HEK293 (cell line): ENCODE measurements around the gene DLX4.

ENCODE experiments used
- MEIS1 ChIP-seq: sonication (generic); formaldehyde crosslinking; IDR thresholded peaks from 2 replicates; pipeline ENCODE4 v1.8.1; 2022; ENCODE audit warnings: missing genetic modification reagents, mild to moderate bottlenecking, borderline replicate concordance
- ZBTB20 ChIP-seq: fragments of 450-650 bp; formaldehyde crosslinking; IDR thresholded peaks from 2 replicates; pipeline ENCODE4 v1.5.1; 2016; ENCODE audit warnings: missing biosample characterization, missing genetic modification characterization
- ZNF133 ChIP-seq: fragments of 450-650 bp; formaldehyde crosslinking; IDR thresholded peaks from 2 replicates; pipeline ENCODE4 v1.5.1; 2016; ENCODE audit warnings: missing biosample characterization, missing genetic modification characterization
- ZNF138 ChIP-seq: fragments of 450-650 bp; formaldehyde crosslinking; IDR thresholded peaks from 2 replicates; pipeline ENCODE4 v1.5.1; 2016; ENCODE audit warnings: missing biosample characterization, missing genetic modification characterization, borderline replicate concordance
- ZNF274 ChIP-seq, 2 experiments: fragments of 200-500 bp in 1 of 2; fragments of 450-650 bp in 1 of 2; sonication (Bioruptor generic) in 1 of 2; formaldehyde crosslinking in 1 of 2; IDR thresholded peaks; 2 replicates each; pipeline versions ENCODE4 v1.5.1 to v1.6.1; 2014 to 2016; ENCODE audit warnings: borderline replicate concordance in 1 of 2, inconsistent platforms in 1 of 2, low read length in 1 of 2, missing biosample characterization in 1 of 2, missing genetic modification characterization in 1 of 2
- ZNF335 ChIP-seq: fragments of 450-650 bp; formaldehyde crosslinking; conservative IDR thresholded peaks from 2 replicates; pipeline ENCODE4 v1.5.1; 2016; ENCODE audit warnings: missing biosample characterization, missing genetic modification characterization
- ZNF416 ChIP-seq: fragments of 450-650 bp; formaldehyde crosslinking; IDR thresholded peaks from 2 replicates; pipeline ENCODE4 v1.5.1; 2016; ENCODE audit warnings: missing biosample characterization, missing genetic modification characterization
- ZNF624 ChIP-seq: fragments of 450-650 bp; formaldehyde crosslinking; IDR thresholded peaks from 2 replicates; pipeline ENCODE4 v1.5.1; 2017; ENCODE audit warnings: missing biosample characterization, missing genetic modification characterization
- ZNF768 ChIP-seq: fragments of 450-650 bp; formaldehyde crosslinking; IDR thresholded peaks from 2 replicates; pipeline ENCODE4 v1.5.1; 2018; ENCODE audit warnings: missing biosample characterization, mild to moderate bottlenecking, missing genetic modification characterization
- ZSCAN30 ChIP-seq: fragments of 450-650 bp; IDR thresholded peaks from 2 replicates; pipeline ENCODE4 v1.5.1; 2018; ENCODE audit warnings: missing biosample characterization, mild to moderate bottlenecking, missing genetic modification characterization, moderate library complexity
- TF ChIP-seq, protein P1 (sequence below): fragments of 450-650 bp; formaldehyde crosslinking; IDR thresholded peaks from 2 replicates; pipeline ENCODE4 v1.5.1; 2016; ENCODE audit warnings: missing biosample characterization, missing genetic modification characterization
- TF ChIP-seq, protein P2 (sequence below): fragments of 450-650 bp; formaldehyde crosslinking; IDR thresholded peaks from 2 replicates; pipeline ENCODE4 v1.5.1; 2016; ENCODE audit warnings: missing biosample characterization, missing genetic modification characterization, low read depth
- TF ChIP-seq, protein P3 (sequence below): fragments of 450-650 bp; formaldehyde crosslinking; IDR thresholded peaks from 2 replicates; pipeline ENCODE4 v1.5.1; 2016; ENCODE audit warnings: missing biosample characterization, missing genetic modification characterization, borderline replicate concordance
- TF ChIP-seq, protein P4 (sequence below): fragments of 450-650 bp; IDR thresholded peaks from 2 replicates; pipeline ENCODE4 v1.5.1; 2018; ENCODE audit warnings: missing biosample characterization, mild to moderate bottlenecking, missing genetic modification characterization

DNA sequence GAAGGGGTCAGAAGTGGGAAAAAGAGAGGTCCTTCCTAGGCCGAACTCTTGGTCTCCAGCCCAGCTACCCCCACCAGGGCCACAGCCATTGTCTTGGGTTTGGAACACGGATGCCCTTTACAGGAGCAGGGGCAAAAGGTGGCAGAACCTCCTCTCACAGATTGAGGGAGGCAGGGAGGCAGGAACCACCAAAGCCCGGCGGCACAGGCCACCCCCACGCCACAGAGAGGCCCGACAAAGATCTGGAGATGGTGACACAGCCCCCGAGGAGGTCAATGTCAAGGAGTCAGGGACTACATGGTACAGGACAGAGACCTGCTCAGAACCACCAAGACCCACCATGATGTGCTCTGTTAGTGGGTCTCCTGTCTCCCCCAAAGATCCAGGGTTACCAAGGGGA is 44.4 kb upstream of the DLX4 start:
- TF ChIP-seq, protein P1, sequence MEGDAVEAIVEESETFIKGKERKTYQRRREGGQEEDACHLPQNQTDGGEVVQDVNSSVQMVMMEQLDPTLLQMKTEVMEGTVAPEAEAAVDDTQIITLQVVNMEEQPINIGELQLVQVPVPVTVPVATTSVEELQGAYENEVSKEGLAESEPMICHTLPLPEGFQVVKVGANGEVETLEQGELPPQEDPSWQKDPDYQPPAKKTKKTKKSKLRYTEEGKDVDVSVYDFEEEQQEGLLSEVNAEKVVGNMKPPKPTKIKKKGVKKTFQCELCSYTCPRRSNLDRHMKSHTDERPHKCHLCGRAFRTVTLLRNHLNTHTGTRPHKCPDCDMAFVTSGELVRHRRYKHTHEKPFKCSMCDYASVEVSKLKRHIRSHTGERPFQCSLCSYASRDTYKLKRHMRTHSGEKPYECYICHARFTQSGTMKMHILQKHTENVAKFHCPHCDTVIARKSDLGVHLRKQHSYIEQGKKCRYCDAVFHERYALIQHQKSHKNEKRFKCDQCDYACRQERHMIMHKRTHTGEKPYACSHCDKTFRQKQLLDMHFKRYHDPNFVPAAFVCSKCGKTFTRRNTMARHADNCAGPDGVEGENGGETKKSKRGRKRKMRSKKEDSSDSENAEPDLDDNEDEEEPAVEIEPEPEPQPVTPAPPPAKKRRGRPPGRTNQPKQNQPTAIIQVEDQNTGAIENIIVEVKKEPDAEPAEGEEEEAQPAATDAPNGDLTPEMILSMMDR = no peak
- TF ChIP-seq ZNF624 (tag by site-specific recombination) (no peak), ZNF335 (no peak), ZBTB20 (no peak), ZNF133 (no peak), MEIS1 (no peak), ZSCAN30 (tag by site-specific recombination) (no peak), ZNF274 (IDR thresholded peaks at IDR 0.05; ENCODE audit: low read length) (no peak), ZNF274 (tag by site-specific recombination; IDR thresholded peaks at IDR 0.05; ENCODE audit: borderline replicate concordance) (no peak), ZNF416 (tag by site-specific recombination) (no peak), ZNF768 (tag by site-specific recombination) (no peak), ZNF138 (tag by site-specific recombination) (no peak)
- TF ChIP-seq, protein P2, sequence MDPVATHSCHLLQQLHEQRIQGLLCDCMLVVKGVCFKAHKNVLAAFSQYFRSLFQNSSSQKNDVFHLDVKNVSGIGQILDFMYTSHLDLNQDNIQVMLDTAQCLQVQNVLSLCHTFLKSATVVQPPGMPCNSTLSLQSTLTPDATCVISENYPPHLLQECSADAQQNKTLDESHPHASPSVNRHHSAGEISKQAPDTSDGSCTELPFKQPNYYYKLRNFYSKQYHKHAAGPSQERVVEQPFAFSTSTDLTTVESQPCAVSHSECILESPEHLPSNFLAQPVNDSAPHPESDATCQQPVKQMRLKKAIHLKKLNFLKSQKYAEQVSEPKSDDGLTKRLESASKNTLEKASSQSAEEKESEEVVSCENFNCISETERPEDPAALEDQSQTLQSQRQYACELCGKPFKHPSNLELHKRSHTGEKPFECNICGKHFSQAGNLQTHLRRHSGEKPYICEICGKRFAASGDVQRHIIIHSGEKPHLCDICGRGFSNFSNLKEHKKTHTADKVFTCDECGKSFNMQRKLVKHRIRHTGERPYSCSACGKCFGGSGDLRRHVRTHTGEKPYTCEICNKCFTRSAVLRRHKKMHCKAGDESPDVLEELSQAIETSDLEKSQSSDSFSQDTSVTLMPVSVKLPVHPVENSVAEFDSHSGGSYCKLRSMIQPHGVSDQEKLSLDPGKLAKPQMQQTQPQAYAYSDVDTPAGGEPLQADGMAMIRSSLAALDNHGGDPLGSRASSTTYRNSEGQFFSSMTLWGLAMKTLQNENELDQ = no peak
- TF ChIP-seq, protein P3, sequence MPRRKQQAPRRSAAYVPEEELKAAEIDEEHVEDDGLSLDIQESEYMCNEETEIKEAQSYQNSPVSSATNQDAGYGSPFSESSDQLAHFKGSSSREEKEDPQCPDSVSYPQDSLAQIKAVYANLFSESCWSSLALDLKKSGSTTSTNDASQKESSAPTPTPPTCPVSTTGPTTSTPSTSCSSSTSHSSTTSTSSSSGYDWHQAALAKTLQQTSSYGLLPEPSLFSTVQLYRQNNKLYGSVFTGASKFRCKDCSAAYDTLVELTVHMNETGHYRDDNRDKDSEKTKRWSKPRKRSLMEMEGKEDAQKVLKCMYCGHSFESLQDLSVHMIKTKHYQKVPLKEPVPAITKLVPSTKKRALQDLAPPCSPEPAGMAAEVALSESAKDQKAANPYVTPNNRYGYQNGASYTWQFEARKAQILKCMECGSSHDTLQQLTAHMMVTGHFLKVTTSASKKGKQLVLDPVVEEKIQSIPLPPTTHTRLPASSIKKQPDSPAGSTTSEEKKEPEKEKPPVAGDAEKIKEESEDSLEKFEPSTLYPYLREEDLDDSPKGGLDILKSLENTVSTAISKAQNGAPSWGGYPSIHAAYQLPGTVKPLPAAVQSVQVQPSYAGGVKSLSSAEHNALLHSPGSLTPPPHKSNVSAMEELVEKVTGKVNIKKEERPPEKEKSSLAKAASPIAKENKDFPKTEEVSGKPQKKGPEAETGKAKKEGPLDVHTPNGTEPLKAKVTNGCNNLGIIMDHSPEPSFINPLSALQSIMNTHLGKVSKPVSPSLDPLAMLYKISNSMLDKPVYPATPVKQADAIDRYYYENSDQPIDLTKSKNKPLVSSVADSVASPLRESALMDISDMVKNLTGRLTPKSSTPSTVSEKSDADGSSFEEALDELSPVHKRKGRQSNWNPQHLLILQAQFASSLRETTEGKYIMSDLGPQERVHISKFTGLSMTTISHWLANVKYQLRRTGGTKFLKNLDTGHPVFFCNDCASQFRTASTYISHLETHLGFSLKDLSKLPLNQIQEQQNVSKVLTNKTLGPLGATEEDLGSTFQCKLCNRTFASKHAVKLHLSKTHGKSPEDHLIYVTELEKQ (tag by site-specific recombination) = no peak
- TF ChIP-seq, protein P4, sequence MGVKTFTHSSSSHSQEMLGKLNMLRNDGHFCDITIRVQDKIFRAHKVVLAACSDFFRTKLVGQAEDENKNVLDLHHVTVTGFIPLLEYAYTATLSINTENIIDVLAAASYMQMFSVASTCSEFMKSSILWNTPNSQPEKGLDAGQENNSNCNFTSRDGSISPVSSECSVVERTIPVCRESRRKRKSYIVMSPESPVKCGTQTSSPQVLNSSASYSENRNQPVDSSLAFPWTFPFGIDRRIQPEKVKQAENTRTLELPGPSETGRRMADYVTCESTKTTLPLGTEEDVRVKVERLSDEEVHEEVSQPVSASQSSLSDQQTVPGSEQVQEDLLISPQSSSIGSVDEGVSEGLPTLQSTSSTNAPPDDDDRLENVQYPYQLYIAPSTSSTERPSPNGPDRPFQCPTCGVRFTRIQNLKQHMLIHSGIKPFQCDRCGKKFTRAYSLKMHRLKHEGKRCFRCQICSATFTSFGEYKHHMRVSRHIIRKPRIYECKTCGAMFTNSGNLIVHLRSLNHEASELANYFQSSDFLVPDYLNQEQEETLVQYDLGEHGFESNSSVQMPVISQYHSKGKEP (tag by site-specific recombination) = no peak
